KMS-11 (cell line): ENCODE results near the gene KRT82.
"Not testable (repeated sequence)": the region's sequence is repeated elsewhere in the genome, so short reads cannot be mapped to it uniquely, and the experiment has no call there.

Experiments
- H2AFZ ChIP-seq: fragments of 200-600 bp; sonication (generic); 2 replicates; pipeline ENCODE4 v1.6.1; 2016; ENCODE audit warnings: antibody characterized with exemption, mixed run types, low read depth
- H3K27ac ChIP-seq: fragments of 200-600 bp; sonication (generic); 2 replicates; pipeline ENCODE4 v1.6.1; 2016; ENCODE audit warnings: mild to moderate bottlenecking, mixed run types
- H3K27me3 ChIP-seq: fragments of 200-600 bp; sonication (generic); 2 replicates; pipeline ENCODE4 v1.6.1; 2017; ENCODE audit warnings: mild to moderate bottlenecking, low read depth, mixed run types, moderate library complexity; ENCODE audit not compliant: insufficient read depth
- H3K36me3 ChIP-seq: fragments of 200-600 bp; sonication (generic); 2 replicates; pipeline ENCODE4 v1.6.1; 2017; ENCODE audit warnings: mild to moderate bottlenecking, mixed run types; ENCODE audit not compliant: insufficient read depth
- H3K4me1 ChIP-seq: fragments of 200-600 bp; sonication (generic); 2 replicates; pipeline ENCODE4 v1.6.1; 2016; ENCODE audit warnings: mild to moderate bottlenecking, low read depth, mixed run types; ENCODE audit not compliant: poor library complexity, severe bottlenecking
- H3K4me2 ChIP-seq: fragments of 200-600 bp; sonication (generic); 2 replicates; pipeline ENCODE4 v1.7.0; 2016; ENCODE audit warnings: mild to moderate bottlenecking, mixed run types
- H3K4me3 ChIP-seq: fragments of 200-600 bp; sonication (generic); IDR thresholded peaks from 2 replicates; pipeline ENCODE4 v1.6.1; 2017; ENCODE audit warnings: low read depth, low read length, mixed read lengths; ENCODE audit not compliant: insufficient read depth
- H3K79me2 ChIP-seq: fragments of 200-600 bp; sonication (generic); 2 replicates; pipeline ENCODE4 v1.6.1; 2016; ENCODE audit warnings: low read depth, mixed run types; ENCODE audit not compliant: insufficient read depth
- H3K9ac ChIP-seq: fragments of 200-600 bp; sonication (generic); 2 replicates; pipeline ENCODE4 v1.6.1; 2016; ENCODE audit warnings: mild to moderate bottlenecking, mixed run types
- H4K20me1 ChIP-seq: fragments of 200-600 bp; sonication (generic); 2 replicates; pipeline ENCODE4 v1.6.1; 2016; ENCODE audit warnings: mild to moderate bottlenecking, mixed run types; ENCODE audit not compliant: insufficient read depth
- CTCF ChIP-seq: fragments of 200-600 bp; sonication (generic); conservative IDR thresholded peaks from 2 replicates; pipeline ENCODE4 v1.6.1; 2017; ENCODE audit warnings: low read depth, mild to moderate bottlenecking, antibody characterized with exemption, low read length, moderate library complexity, mixed read lengths

The KRT82 gene

GRCh38 chr12:52413782-52414345 is 7.7 kb upstream of the KRT82 start:
- no peak overlapping the region for H3K4me2 ChIP-seq
- no peak overlapping the region for H3K27ac ChIP-seq
- no peaks in the 10 kb centered on the region for H3K79me2 ChIP-seq
- no peak overlapping the region for H3K9ac ChIP-seq
- H3K27me3 ChIP-seq = peaks cover 5% of the 10 kb centered on the region; the same call in 1 of the 2 replicates
- H3K4me3 ChIP-seq = no peak overlapping the region
- no peaks in the 10 kb centered on the region for H3K36me3 ChIP-seq
- no peak overlapping the region for H2AFZ ChIP-seq
- no peaks in the 10 kb centered on the region for H4K20me1 ChIP-seq
- no peaks in the 10 kb centered on the region for H3K4me1 ChIP-seq
- TF ChIP-seq CTCF = no peak

- no peak overlapping the region for H2AFZ ChIP-seq
- peaks cover 10% of the 10 kb centered on the region; the same call in 1 of the 2 replicates for H3K27me3 ChIP-seq
- no peaks in the 10 kb centered on the region for H3K79me2 ChIP-seq
- no peak overlapping the region for H3K4me3 ChIP-seq
- no peak overlapping the region for H3K27ac ChIP-seq
- TF ChIP-seq CTCF = no peak
- no peaks in the 10 kb centered on the region for H4K20me1 ChIP-seq
- no peaks in the 10 kb centered on the region for H3K36me3 ChIP-seq
- H3K4me1 ChIP-seq = no peaks in the 10 kb centered on the region
- H3K4me2 ChIP-seq = no peak overlapping the region
- H3K9ac ChIP-seq = no peak overlapping the region
Observed at GRCh38 chr12:52413202-52413601, 7.1 kb upstream of the KRT82 start.

GRCh38 chr12:52411815-52412214 is 5.7 kb upstream of the KRT82 start:
- H3K79me2 ChIP-seq = no peaks in the 10 kb centered on the region
- no peak overlapping the region for H3K4me2 ChIP-seq
- peaks cover 19% of the 10 kb centered on the region; the same call in 1 of the 2 replicates for H3K27me3 ChIP-seq
- no peaks in the 10 kb centered on the region for H3K36me3 ChIP-seq
- no peak overlapping the region for H3K27ac ChIP-seq
- H4K20me1 ChIP-seq = no peaks in the 10 kb centered on the region
- TF ChIP-seq CTCF = no peak
- H3K9ac ChIP-seq = no peak overlapping the region
- H2AFZ ChIP-seq = no peak overlapping the region
- H3K4me1 ChIP-seq = no peaks in the 10 kb centered on the region
- H3K4me3 ChIP-seq = no peak overlapping the region

- H3K36me3 ChIP-seq, H3K27ac ChIP-seq, H3K79me2 ChIP-seq, H3K4me3 ChIP-seq, H2AFZ ChIP-seq, H3K4me1 ChIP-seq, H3K4me2 ChIP-seq, H4K20me1 ChIP-seq, H3K9ac ChIP-seq: not testable (repeated sequence)
- H3K27me3 ChIP-seq = peaks cover 25% of the 10 kb centered on the region; the same call in 1 of the 2 replicates
Observed at GRCh38 chr12:52410589-52411248, 4.6 kb upstream of the KRT82 start.

GRCh38 chr12:52407918-52408317 is 1.8 kb upstream of the KRT82 start:
- H3K27ac ChIP-seq = no peak overlapping the region
- no peaks in the 10 kb centered on the region for H3K4me1 ChIP-seq
- TF ChIP-seq CTCF = no peak
- no peaks in the 10 kb centered on the region for H3K79me2 ChIP-seq
- H3K27me3 ChIP-seq = peaks cover 38% of the 10 kb centered on the region; the same call in 1 of the 2 replicates
- no peaks in the 10 kb centered on the region for H3K36me3 ChIP-seq
- no peak overlapping the region for H3K9ac ChIP-seq
- no peak overlapping the region for H2AFZ ChIP-seq
- H3K4me3 ChIP-seq = no peak overlapping the region
- H4K20me1 ChIP-seq = no peaks in the 10 kb centered on the region
- H3K4me2 ChIP-seq = no peak overlapping the region
